GM21360 (cell line): ENCODE measurements around the gene SLC6A6.

ENCODE experiments used
- ATAC-seq: cut with Tn5 transposase; IDR thresholded peaks from one replicate; pipeline ENCODE4 v1.9.1; 2021; ENCODE audit warnings: mild to moderate bottlenecking, moderate library complexity; ENCODE audit not compliant: unreplicated experiment

The SLC6A6 gene

GRCh38 chr3:14402304-14402811, at the start of gene SLC6A6:
Gene SLC6A6, plus strand, starts transcription at chr3:14402606. Its CDS starts 41,029 bp downstream, at chr3:14443635.
- ATAC-seq, result peak; percentile 69

- ATAC-seq, result no peak
Measured at GRCh38 chr3:14353502-14353901, 48.9 kb upstream of the SLC6A6 start.

GRCh38 chr3:14357463-14357862, 44.9 kb upstream of the SLC6A6 start:
- ATAC-seq, result no peak

- no peak for ATAC-seq
Measured at GRCh38 chr3:14358426-14359211, 43.8 kb upstream of the SLC6A6 start.

- ATAC-seq, result no peak
Measured at GRCh38 chr3:14359348-14359747, 43.1 kb upstream of the SLC6A6 start.

GRCh38 chr3:14360123-14360881, 42.1 kb upstream of the SLC6A6 start:
- no peak for ATAC-seq

GRCh38 chr3:14361068-14361677, 41.2 kb upstream of the SLC6A6 start:
- no peak for ATAC-seq

GRCh38 chr3:14362890-14363289, 39.5 kb upstream of the SLC6A6 start:
- ATAC-seq, result no peak

- ATAC-seq, result no peak
Measured at GRCh38 chr3:14363379-14363778, 39.0 kb upstream of the SLC6A6 start.

GRCh38 chr3:14363991-14364390, 38.4 kb upstream of the SLC6A6 start:
- no peak for ATAC-seq

- no peak for ATAC-seq
Measured at GRCh38 chr3:14364580-14365292, 37.7 kb upstream of the SLC6A6 start.

GRCh38 chr3:14366248-14366647, 36.2 kb upstream of the SLC6A6 start:
- no peak for ATAC-seq

GRCh38 chr3:14366915-14367823, 35.2 kb upstream of the SLC6A6 start:
- no peak for ATAC-seq

- no peak for ATAC-seq
Measured at GRCh38 chr3:14368146-14368545, 34.3 kb upstream of the SLC6A6 start.

- no peak for ATAC-seq
Measured at GRCh38 chr3:14368885-14369284, 33.5 kb upstream of the SLC6A6 start.

GRCh38 chr3:14369675-14370669, 32.4 kb upstream of the SLC6A6 start:
- ATAC-seq, result no peak

GRCh38 chr3:14370720-14371572, 31.5 kb upstream of the SLC6A6 start:
- ATAC-seq, result no peak
